Measurements from ENCODE around the gene LMNB1.
"Not testable (repeated sequence)": the region's sequence is repeated elsewhere in the genome, so short reads cannot be mapped to it uniquely, and the experiment has no call there.

Gene LMNB1, protein sequence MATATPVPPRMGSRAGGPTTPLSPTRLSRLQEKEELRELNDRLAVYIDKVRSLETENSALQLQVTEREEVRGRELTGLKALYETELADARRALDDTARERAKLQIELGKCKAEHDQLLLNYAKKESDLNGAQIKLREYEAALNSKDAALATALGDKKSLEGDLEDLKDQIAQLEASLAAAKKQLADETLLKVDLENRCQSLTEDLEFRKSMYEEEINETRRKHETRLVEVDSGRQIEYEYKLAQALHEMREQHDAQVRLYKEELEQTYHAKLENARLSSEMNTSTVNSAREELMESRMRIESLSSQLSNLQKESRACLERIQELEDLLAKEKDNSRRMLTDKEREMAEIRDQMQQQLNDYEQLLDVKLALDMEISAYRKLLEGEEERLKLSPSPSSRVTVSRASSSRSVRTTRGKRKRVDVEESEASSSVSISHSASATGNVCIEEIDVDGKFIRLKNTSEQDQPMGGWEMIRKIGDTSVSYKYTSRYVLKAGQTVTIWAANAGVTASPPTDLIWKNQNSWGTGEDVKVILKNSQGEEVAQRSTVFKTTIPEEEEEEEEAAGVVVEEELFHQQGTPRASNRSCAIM

DNA sequence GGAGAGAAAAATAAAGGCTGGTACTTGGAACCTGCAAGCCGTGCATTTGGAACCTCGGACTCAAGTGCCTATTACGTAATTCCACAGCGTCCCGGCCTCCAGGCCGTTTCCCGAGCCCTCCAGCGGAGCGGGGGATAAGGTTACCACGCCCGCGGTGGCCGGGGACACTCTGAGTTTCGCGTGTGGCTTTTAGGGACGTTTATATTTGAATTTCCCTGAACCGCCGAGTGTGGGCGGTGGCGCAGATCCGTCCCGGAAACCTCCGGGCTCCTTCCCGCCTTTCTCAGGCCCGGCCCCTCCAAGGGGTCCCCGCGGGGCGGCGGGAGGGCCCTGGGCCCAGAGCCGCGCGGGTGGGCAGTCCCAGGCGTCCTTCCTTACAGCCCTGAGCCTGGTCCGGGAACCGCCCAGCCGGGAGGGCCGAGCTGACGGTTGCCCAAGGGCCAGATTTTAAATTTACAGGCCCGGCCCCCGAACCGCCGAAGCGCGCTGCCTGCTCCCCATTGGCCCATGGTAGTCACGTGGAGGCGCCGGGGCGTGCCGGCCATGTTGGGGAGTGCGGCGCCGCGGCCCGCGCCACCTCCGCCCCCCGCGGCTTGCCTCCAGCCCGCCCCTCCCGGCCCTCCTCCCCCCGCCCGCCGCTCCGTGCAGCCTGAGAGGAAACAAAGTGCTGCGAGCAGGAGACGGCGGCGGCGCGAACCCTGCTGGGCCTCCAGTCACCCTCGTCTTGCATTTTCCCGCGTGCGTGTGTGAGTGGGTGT, at the start of gene LMNB1:
Gene LMNB1, plus strand, starts transcription at position 638 of the 758 bp plus-strand sequence. CDS start 373 bp downstream, outside the sequence.
- DNase-seq: peak; percentile 98

DNA sequence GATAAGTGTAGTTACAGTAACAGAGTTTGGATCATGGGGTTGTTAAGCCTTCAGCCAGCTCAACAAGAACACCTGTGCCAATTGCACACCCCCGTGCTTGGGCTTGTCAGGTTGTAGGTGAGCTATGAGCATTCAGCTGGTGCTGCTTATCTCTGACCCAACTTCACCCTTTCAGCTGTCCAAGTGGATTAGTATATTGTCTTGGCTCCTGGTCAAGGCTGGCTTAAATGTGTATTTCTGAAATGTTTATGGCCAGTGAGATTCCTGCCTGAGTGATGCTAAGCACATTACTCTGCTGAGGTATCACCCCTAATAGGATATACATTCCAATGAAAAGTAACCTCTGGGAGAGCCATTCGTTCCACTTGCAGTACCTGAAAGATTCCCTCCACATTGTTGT, 44.2 kb upstream of the LMNB1 start:
- DNase-seq: no peak

DNA sequence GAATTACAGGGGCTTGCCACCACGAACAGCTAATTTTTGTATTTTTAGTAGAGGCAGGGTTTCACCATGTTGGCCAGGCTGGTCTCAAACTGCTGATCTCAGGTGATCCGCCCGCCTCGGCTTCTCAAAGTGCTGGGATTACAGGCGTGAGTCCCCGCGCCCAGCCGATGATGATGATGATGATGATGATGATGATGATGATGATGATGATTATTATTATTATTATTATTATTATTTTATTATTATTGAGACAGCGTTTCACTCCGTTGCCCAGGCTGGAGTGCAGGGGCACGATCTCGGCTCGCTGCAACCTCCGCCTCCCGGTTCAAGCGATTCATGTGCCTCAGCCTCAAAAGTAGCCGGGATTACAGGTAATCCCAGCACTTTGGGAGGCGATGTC, 42.4 kb upstream of the LMNB1 start:
- DNase-seq: not testable (repeated sequence)

DNA sequence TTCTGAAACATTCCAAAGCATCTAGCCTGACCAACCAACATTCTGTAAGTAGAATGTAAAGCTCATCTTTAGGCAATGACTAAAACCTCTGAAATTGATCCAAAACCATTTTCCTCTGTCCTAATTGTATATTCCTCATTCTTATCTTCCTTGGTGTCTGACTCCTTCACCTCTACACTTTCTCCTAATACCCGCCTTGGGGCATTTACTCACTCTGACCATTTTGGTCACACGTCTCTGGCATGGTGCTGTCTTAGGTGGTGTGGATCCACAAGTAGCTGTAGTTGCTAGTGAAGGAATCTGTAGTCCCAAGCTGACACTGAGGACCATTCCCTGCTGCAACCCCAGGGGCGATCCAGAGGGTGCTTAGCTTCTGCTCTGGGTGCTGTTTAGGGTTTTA, 40.8 kb upstream of the LMNB1 start:
- DNase-seq: no peak

DNA sequence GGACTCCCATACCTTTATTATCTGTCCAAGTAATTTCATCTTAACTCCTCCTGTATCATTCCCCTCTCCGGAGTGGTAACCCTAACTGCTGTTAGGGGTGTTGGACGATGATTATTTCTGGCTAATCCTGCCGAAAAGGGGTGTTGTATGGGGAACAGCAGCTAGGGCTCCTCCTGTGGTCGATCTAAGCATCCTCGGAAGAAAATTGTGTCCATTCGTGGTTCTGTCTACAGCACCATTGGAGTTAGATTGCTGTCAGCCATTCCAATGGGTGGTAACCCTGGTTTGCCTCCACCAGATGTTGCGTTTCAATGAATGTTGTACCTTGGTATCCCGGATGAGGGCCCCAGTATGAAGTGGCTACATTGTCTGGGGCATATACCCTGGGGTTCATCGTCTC, 35.6 kb upstream of the LMNB1 start:
- DNase-seq: no peak

DNA sequence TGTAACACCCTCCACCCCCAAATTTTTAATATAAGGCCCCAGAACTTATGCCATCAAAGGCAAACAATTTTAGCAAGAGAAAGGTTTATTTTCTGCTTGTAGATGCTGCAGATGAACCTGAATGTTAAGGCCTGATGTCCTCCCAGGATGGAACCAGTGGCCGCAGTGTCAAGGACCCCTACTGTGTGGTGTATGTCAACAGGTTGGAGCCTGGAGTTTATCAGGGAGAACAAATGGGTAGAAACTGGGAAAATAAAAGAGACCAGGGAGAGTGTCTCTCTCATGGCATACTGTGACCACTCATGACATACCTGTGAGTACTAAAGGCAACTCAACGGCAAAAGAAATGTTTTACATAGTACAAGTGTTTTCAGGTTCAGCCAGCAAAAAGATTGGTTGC, 34.5 kb upstream of the LMNB1 start:
- no peak for DNase-seq

DNA sequence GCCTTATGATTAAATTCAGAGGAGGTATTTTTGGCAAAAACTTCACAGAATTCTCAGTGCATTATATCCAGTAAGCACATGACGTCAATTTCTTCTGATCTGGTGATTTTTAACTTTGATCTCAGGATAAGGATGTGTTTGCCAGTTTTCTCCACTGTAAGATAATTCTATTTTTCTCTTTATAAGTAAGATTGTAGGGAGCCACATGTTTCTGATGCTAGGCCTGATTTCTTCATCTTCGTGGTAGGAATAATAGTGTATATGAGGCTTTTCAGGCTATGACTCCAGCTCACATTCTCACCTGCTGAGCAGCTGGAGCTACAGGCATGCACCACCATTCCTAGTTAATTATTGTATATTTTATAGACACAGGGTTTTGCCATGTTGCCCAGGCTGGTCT, 32.1 kb upstream of the LMNB1 start:
- no peak for DNase-seq

DNA sequence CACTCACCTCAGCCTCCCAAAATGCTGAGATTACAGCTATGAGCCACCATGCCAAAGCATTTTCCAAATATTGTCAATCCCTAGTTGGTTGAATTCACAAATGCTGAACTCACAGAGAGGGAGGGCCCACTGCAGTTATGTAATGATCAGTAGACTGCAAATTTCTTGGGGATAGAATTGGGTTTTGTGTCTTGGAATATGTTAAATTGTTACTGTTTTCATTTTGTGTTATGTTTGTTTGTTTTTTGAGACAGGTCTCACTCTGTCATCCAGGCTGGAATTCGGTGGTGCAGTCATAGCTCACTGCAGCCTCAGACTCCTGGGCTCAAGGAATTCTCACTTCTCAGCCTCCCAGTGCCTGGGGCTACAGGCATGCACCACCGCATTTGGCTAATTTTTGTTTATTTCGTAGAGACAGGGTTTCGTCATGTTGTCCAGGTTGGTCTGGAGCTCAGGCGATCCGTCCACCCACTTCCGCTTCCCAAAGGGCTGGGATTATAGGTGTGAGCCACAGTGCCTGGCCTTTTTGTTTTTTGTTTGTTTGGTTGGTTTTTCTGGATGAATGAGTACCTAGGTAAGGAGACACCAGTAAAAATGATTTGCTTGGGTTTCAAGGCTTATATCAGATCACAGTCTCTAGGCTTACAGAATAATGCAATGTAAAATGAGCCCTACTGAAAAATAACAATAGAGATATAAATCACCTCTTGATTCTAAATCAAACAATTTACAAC, 31.5 kb upstream of the LMNB1 start:
- no peak for DNase-seq

DNA sequence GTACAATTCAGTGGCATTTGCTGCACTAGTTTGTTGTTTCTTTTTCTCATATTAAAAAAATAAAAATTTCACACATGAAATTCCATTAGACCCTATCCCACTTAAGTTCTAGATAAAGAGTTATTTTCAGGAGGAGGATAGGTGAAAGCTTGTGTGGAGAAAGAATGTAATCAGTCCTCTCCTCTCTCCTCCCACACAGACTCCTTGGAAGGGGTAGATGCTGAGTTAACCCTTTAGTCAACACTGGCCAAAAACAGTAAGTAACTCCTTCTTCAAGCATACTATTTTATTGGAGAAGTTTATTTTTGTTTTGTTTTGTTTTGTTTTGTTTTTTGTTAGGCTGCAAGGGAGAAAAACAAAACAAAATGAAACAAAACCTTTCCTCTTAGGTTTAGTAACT, 30.6 kb upstream of the LMNB1 start:
- DNase-seq: no peak

DNA sequence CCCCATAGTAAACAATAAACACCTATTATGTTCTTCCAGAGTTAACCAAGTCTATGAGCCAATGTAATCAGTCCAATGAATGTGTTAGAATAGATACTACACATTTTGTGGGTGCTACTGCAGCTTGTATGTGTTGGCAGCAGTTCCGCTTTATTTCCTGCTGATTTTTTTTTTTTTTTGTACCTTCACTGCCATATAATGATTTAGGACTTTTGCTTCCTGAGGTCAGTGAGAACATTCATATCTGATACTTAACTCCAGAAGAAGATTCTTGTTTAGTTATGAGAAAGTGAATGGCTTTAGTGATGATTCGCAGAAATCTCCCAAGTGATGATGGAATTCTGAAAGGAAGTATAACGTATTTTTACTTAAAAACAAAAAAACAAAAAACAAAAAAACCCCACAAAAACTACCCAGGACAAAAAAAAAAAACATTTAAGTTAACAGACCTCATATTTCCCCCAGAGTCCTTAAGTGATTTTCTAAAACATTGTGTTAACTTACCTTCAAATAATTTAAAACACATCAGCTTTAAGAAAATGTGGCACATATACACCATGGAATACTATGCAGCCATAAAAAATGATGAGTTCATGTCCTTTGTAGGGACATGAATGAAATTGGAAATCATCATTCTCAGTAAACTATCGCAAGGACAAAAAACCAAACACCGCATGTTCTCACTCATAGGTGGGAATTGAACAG, 24.7 kb upstream of the LMNB1 start:
- no peak for DNase-seq

DNA sequence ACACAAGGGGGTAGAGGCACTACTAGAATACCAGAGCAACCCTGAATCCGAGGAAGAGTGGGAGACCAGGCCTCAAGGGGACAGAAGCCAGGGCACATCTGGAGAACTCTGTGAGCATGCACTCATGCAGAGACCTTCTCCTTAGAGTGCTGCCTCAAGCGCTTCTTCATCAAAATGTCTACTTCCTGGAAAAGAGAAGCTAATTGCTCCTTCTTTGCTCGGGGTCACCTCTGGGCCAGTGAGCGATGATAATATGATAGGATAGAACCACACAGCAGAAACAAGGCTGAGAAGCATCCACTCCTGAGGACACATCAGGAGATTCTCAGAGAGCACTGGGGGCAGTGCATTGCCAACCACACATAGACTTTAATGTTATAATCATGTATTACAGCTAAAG, 23.7 kb upstream of the LMNB1 start:
- DNase-seq: peak; percentile 75

DNA sequence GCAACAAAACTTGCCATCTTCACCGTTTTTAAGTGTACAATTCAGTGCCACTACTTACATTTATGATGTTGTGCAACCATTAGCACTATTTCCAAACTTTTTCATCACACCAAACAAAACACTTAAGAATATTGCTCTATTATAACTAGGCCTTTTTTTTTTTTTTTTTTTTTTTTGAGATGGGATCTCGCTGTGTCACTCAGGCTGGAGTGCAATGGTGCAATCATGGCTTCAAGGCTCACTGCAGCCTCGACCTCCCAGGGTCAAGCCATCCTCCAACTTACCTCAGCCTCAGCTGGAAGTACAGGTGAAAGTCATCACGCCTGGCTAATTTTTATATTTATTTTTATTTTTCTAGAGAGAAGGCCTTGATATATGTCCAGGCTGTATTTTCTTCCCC, 22.3 kb upstream of the LMNB1 start:
- no peak for DNase-seq

DNA sequence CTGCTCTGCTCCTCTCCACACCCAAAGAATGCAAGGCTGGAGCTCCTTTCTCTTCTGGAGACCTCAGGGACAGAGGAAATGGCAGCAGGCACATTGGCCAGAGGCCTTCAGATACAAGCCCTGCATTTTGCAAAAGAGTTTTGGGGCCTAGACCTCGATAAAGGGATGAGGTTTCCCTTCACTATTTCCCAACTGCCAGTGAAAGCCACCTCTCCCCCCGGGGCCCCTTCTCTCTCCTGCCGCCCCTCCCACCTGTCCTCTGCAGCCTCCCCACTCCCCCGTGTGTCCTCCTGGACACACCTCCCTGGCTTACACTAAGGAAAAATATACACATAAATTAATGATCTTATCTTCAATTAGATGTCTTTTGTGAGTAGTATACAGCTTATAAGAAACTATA, 21.3 kb upstream of the LMNB1 start:
- DNase-seq: no peak

DNA sequence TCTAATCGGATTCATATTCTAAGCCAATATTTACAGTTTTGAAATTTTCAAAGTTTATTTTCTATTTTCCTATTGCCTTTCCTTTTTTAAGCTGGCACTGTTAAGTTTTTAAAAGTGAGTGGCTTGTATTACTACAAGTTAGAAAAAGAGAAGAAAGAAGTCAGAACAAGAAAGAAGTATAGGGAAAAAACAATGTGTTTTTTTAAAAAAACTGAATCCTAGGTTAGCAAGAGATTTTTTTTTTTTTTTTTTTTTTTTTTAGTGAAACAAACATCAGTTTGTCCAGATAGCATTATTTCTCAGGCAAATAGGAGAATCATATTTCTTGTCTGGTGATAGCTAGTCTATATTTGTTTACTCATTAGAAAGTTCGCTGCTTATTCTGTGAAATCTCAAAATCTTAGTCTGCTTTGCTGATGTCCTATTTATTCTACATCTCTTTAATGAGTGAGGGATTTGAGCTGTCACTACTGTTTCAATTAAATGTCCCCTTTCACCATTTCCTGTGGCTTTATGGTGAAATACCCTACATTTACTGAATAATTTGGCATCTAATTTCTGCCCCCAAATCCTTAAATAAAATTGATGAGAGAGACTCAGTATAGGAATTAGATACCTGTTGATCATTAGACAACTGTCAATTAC, 19.1 kb upstream of the LMNB1 start:
- DNase-seq: no peak

DNA sequence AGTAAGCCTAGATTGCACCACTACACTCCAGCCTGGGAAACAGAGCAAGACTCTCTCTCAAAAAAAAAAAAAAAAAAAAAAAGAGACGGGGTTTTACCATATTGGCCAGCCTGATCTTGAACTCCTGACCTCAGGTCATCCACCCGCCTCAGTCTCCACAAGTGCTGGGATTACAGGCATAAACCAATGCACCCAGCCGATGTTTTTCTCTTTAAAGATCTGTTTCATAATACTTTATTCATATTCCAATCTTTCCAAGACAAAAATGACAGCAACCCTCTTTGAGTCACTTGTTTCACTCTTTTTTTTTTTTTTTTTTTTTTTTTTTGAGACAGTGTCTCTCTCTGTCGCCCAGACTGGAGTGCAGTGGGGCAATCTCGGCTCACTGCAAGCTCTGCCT, 13.6 kb upstream of the LMNB1 start:
- no peak for DNase-seq

DNA sequence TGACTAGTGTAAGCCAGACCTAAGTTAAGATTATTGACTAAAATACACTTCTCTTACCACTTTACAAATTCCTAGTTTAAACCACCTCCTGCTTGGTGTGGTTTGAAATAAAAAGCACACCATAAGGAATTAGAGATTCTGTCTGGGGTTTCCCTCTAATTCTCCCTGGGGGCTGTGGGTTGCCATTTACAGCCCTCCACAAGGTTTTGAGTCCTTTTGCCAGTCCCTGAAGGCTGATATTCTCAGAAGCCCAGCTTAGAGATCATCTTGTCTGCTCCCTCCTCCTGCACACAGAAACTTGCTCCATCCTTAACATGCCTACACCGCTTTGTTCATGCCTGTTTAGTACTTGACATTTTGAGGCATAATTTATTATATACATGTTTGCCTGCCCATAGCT, 7.2 kb upstream of the LMNB1 start:
- DNase-seq: no peak

DNA sequence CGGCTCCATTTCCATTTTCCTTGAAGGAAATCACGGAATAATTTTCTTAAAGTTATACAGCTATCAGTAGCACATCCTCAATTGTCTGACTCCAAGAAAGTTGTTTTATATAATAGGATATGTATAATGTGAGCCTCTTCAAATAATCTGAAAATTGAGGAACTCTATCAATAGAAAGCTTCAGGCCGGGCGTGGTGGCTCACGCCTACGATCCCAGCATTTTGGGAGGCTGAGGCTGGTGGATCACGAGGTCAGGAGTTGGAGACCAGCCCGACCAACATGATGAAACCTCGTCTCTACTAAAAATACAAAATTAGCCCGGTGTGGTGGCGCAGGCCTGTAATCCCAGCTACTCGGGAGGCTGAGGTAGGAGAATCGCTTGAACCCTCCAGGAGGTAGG, 3.4 kb upstream of the LMNB1 start:
- DNase-seq: not testable (repeated sequence)

DNA sequence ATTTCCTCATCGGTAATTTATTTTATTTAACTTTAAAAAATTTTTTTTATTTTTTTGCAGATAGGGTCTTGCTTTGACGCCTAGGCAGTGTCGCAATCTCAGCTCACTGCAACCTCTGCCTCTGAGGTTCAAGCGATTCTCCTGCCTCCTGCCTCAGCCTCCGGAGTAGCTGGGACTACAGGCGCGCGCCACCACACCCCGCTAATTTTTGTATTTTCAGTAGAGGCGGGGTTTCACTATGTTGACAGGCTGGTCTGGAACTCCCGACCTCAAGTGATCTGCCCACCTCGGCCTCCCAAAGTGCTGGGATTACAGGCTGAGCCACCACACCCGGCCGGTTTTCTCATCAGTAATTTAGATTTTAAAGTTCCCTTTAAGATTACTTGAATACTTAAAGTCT, 2.3 kb upstream of the LMNB1 start:
- not testable (repeated sequence) for DNase-seq

DNA sequence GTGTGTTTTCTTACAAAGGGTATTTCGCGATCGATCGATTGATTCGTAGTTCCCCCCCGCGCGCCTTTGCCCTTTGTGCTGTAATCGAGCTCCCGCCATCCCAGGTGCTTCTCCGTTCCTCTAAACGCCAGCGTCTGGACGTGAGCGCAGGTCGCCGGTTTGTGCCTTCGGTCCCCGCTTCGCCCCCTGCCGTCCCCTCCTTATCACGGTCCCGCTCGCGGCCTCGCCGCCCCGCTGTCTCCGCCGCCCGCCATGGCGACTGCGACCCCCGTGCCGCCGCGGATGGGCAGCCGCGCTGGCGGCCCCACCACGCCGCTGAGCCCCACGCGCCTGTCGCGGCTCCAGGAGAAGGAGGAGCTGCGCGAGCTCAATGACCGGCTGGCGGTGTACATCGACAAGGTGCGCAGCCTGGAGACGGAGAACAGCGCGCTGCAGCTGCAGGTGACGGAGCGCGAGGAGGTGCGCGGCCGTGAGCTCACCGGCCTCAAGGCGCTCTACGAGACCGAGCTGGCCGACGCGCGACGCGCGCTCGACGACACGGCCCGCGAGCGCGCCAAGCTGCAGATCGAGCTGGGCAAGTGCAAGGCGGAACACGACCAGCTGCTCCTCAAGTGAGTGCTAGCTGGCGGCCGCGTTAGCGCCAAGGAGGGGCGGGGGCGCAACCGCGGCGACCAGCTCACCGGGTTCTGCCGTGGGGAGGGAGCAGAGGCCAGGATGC, 480 bp downstream of the LMNB1 start:
- DNase-seq: peak; percentile 90

DNA sequence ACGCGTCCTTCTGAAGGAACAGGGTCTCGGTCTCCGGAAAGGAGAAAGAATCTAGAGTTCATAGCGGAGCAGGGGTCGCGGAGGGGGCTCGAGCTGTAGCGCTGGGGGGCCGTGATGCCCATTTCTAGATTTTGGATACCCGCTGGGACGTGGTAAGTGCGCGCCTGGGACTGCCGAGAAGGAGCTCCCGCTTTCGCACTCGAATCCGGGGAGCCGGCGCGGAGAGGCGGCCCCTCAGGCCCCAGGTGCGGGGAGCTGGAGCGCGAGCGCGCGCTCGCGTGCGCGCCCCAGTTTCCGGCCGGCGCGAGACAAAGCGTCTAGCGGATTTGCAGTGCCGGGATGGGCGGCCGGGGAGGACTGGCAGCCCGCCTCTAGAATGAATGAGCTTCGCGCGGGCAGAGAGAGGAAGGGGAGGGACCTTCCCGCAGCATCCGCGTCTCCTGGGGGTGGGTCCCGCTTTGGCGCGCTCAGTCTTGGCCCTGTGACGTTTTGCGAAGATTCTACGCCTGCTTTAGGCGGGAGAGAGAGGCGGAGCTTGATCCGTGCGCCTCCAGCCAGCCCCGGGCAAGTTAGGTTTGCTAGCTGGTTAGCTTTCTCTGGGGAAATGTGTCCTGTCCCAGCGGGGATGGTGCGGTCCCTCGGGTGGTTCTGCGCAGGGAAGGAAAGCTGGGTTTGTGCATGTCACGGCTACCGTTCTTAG, 1.2 kb downstream of the LMNB1 start:
- peak; percentile 97 for DNase-seq

Data from eye (tissue), 1 donor.